A204.1 (cell line): ENCODE results near the gene CELF2.
"Not testable (repeated sequence)": the region's sequence is repeated elsewhere in the genome, so short reads cannot be mapped to it uniquely, and the experiment has no call there.

Experiments
- FAIRE-seq: peaks from 2 replicates; lab custom pipeline; 2012; peaks lifted over from hg19 to GRCh38; lab: Jason Lieb, UNC

Gene CELF2

DNA sequence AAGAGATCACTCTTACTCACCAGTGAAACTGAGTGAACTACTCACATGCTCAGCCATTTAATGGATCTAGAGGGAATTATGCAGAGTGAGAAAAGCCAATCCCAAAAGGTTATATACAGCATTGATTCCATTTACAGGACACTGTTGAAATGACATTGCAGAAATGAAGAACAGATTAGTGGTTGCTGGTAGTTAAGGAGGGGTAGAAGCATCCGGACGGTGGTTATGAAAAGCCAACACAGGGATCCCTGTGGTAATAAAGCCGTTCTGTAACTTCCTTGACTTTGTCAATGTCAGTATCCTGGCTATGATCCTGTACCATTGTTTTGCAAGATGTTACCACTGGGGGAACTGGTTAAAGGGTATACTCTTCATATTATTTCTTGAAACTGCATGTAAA, 340.3 kb downstream of the CELF2 start:
- FAIRE-seq, result no peak

DNA sequence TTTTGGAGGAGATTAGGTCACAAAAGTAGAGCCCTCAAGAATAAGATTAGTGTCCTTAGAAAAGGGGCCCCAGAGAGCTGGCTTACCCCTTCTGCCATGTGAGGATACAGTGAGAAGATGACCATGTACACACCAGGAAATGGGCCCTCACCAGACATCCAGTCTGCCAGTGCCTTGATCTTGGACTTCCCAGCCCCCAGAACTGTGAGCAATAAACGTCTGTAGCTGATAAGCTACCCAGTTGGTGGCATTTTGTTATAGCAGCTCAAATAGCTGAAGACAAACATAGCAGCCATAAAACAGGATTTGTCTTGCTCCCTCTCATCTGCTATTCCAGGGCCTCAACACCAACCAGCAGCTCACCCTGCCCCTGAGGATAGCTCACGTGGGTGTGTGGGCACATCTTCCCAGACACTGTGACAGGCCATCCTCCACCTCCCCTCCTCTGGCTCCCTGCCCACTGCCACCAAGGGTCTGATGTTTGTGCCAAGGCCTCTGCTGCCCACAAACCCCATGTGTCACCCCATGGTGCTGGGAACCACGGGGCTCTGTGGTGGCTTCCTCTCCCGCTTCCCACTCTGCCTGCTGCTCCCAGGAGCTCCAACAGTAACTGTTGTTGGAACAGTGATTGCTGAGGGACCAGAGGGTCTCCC, 341.4 kb downstream of the CELF2 start:
- FAIRE-seq, result no peak

DNA sequence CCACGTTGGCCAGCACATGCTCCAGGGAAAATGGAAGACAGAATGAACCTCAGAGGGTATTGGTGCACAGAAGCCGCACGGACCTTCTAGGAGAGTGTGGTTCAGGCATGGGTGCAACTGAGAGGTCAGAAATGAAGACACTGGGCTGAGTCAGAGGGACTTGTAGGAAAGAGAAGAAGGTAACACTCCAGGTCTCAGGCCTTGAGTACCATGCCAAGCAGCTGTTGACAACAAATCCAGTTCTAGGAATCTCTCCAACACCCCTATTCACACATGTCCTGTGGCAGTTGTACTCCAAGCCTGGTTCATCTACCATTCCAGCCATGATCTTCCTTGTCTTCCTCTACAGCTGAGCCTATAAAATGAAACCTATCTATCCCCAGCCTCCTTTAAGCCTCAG, 342.2 kb downstream of the CELF2 start:
- FAIRE-seq, result no peak

DNA sequence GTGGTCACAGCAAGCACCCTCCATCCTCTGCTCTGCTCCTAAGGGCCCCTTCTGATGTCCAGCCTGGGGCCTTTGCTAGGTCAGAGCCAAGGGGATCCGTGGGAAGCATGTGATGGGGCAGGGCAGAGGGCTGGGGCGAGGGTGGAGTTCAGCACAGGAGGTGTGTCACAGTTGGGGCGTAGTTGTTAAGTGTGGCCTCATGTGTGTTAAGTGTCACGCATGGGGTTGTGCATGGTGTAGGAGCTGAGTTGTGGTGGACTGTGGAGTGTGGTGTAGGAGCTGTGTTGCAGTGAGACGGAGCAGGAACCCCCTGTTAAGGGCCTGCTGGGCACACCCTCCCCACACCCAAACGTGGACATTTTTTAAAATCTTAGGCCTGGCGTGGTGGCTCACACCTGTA, 345.8 kb downstream of the CELF2 start:
- no peak for FAIRE-seq

DNA sequence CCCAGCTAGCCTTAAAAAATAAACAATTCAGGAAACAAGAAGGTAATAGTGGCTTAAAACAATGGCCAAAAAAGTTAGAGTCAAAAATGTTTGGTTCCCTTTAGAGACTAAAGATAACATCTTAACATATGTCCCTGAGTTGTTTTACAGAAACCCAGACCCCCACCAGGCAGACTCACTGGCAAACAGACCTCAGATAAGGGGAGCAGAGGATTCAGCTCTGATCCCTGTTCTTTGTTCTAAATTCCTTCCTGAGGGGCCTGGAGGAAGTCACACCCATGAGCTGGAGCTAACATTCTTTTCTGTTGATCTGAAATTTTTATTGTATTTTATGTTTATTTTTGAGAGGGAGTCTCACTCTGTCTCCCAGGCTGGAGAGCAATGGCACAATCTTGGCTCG, 346.6 kb downstream of the CELF2 start:
- no peak for FAIRE-seq

DNA sequence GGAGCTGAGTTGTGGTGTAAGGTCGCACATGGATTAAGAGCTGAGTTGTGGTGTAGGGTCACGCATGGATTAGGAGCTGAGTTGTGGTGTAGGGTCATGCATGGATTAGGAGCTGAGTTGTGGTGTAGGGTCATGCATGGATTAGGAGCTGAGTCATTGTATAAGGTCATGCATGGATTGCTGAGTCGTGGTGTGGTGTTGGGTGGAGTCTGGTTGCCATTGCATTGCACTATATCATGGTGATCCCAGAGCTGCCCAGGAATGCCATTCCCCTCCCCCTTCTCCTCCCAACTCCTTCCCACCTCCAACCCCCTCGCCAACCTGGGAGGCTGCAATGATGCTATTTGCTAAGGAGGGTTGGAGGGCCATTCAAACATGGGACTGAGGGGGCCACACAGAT, 349.2 kb downstream of the CELF2 start:
- not testable (repeated sequence) for FAIRE-seq

DNA sequence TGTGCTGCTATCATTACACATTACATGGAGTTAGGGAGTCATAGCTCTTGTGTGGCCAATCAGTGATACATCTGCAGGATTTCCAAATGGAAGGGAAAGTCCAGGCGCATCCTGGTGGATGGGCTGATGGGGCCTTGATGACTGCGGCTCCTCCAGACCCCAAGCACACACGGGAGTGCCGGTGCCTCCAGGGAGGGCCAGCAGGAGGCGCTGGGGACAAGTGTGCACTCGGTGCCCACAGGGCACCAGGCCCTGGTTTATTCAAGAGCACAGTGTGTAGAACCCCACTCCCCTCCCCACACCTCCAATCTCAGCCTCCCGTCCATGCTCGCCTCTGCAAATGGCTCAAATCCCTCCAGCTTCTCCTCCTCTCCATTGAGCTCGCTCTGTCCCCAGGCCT, 349.8 kb downstream of the CELF2 start:
- FAIRE-seq, result no peak

DNA sequence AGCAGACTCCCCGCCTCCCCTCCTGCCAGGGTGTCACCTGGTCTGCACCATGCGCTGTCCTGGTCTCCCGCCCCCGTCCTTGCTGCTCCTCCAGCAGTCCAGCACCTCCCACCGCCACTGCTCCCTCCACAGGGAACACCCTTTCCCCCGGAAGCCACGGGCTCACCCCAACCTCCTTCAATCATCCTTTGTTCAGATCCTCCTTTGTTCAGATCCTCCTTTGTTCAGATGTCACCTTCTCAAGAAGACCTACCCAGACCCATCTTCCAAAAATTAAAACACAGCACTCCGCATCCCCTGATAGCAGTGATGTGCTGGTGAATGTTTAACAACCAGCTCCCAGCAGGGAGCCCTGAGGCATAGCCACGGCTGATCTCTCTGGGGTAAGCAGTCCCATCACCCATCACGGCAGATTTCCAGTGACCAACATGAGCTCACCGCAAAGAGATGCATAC, 356.1 kb downstream of the CELF2 start:
- no peak for FAIRE-seq

DNA sequence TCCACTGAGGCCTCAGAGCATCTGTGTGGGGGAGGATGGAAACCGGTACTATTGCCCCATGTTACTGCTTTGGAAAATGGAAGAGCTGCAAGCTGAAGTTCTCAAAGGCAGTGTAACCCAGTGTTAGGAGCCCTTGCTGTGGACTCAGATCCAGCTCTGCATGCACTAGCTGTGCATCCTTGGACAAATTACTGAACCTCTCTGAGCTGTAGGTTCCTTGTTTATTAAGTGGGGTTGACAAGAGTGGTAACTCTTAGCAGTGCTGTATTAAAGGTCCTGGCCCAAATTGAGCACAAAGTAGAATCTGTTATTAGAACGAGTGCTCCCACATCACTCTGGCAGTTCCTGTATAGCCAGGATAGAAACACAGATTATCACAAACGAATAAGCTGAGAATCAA, 359.6 kb downstream of the CELF2 start:
- FAIRE-seq, result no peak

DNA sequence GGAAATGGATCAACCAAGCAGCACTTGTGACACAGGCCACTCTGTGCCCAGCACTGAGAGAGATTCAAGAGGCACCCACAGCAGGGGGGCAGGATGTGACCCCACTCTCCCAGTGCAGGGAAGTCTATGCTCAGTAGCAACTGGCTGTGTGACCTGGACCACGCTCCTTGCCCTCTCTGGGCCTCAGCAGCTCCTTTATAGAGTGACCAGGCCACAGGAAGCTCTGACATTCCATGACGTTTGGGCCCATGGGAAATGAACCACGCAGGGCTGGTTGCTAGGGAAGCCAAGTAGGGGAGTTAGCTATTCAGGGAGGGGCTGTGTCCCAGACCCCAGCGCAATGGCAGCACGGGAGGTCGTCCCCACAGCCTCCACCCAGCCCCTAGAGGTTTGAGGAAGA, 361.2 kb downstream of the CELF2 start:
- no peak for FAIRE-seq

DNA sequence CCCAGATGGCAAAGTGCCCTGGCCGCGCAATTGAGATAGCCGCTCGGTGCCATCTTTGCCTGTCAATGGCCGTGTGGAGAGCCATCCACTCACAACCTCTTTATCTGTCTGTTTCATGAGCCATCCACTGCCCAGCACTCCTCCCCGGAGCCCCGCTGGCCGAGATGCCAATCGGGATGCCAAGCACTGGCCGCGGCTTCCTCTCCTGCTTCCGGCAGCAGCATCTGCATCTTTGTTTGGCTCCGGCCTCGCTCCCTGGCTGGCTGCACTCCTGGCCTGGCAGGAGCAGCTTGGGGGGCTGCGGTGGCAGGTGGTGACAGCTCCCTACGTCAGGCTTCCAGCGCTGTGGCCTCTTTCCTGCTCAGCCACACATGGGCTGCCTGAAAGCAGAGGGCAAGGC, 362.1 kb downstream of the CELF2 start:
- no peak for FAIRE-seq

DNA sequence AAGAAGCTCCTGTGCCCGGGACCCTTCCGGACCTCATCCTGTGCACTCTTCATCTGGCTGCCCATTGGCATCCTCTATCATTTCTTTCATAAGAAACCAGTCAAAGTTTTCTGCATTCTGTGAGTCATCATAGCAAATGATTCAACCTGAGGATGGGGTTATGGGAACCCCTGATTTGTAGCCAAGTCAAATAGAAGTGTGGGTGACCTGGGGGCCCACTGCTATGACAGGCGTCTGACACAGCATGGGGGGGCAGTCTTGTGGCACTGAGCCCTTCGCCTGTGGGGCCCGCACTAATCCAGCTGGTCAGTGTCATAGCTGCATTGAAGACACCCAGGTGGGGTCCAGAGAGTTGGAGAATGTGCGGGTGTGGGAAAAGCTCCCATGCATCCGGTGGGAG, 363.4 kb downstream of the CELF2 start:
- FAIRE-seq, result no peak

DNA sequence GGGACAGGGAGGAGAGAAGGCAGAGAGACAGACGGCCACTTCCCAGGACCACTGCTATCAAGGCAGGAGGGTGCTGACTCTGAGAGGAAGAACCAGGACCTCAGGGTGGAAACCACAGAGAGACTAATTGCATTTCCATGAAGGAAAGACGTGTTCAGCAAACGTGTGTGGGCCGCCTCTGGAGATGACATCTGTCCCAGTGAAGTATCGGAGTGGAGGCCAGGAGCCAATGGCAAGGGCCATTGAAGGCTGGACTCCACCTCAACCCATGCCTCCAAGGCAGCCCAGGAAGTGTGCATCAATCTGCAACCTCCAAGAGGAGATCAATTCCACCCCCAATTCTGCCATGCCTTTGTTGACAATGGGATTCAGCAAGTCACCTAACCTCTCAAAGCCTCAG, 363.8 kb downstream of the CELF2 start:
- no peak for FAIRE-seq

DNA sequence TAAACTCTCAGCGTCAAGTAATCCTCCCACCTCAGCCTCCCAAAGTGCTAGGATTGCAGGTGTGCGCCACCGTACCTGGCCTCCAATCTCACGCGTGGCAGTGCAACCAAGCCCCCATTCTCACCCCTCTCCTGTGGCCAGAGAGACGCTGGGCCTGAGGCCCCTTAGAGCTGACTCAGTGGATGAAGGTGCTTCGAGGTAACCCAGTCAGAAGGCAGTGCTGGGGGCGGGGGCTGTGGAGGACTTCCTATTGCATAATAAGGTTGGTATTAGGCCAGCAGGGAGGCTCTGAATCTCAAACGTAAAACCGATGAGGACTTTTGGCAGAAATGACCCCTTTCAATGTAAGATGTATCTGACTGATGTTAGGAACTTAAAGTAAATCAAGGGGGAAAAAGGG, 364.5 kb downstream of the CELF2 start:
- no peak for FAIRE-seq

DNA sequence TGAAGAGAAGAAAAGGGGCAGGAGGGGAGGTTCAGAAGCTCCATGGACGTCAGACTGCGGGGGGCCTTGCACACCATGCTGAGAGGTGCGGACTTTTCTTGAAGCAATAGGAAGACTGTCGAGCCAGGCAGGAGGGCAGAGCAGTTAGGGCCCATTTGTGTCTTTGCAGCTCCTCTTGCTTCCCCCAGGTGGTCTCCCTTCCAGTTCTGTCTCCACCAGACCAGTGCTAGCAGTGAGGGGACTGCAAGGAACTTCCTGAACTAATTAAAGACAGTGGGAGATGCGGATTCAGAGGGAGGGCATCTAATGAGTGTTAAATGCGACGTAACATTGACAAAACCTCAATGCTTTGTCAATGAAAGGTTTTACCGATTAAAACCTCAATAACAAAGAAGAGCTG, 368.4 kb downstream of the CELF2 start:
- FAIRE-seq, result no peak
